K562 (cell line): ENCODE measurements around the gene TTC38. TPM values are rescaled to one million over a fixed set of nuclear protein-coding genes. Genes with fewer than 3 reads are reported as not detected.

ENCODE experiments used
- ATAC-seq: fragments of 200-7000 bp; cut with Tn5 transposase; 3 replicates; pipeline ENCODE4 v1.9.1; 2020; ENCODE audit warnings: moderate library complexity
- BruUV-seq: library from RNA; stranded (reverse); fragments of 400-500 nt; replicated peaks from 2 replicates; lab custom pipeline; 2021; lab: Mats Ljungman, UMichigan
- CTCF ChIA-PET: fragments of 300-600 bp; formaldehyde crosslinking; extraction: SDS; loops from one replicate; lab custom pipeline; 2021; ENCODE audit warnings: low intra/inter-chr PET ratio; lab: Yijun Ruan, JAX
- POLR2A ChIA-PET: fragments of 300-600, 350-650 bp; sonication (Branson Sonifier 250); formaldehyde crosslinking; extraction: SDS; loops from one replicate; lab custom pipeline; 2021; ENCODE audit warnings: antibody characterized with exemption, inconsistent platforms; lab: Yijun Ruan, JAX
- DNase-seq, 4 experiments: peaks; one replicate each; pipeline versions ENCODE4 v3.0.0 to v3.0.0-alpha.2; 2011 to 2018; ENCODE audit warnings: low spot score in 3 of 4, mixed read lengths in 3 of 4; ENCODE audit errors: extremely low read depth in 1 of 4
- FAIRE-seq: peaks from 2 replicates; lab custom pipeline; 2011; peaks lifted over from hg19 to GRCh38; lab: Jason Lieb, UNC
- H2AFZ ChIP-seq: 2 replicates; pipeline ENCODE4 v1.6.0; 2011; ENCODE audit warnings: low read depth, low read length, control low read depth, inconsistent platforms
- H3K27ac ChIP-seq: fragments of 200-600 bp; 3 replicates; pipeline ENCODE4 v1.8.0; 2011; ENCODE audit warnings: low read depth, mild to moderate bottlenecking, control low read depth, inconsistent platforms, low read length, moderate library complexity, mixed read lengths; ENCODE audit errors: extremely low read depth
- H3K27me3 ChIP-seq, 2 experiments: fragments of 300-600 bp in 1 of 2; 2 replicates in 1 of 2; 3 replicates in 1 of 2; pipeline versions ENCODE4 v1.6.0 to v1.8.0; 2011; ENCODE audit warnings: inconsistent platforms in 2 of 2, low read length in 2 of 2, mild to moderate bottlenecking in 1 of 2, mixed read lengths in 1 of 2, moderate library complexity in 1 of 2; ENCODE audit not compliant: control insufficient read depth in 2 of 2, insufficient read depth in 2 of 2
- H3K36me3 ChIP-seq: fragments of 300-600 bp; 3 replicates; pipeline ENCODE4 v1.8.0; 2011; ENCODE audit warnings: mild to moderate bottlenecking, low read length, inconsistent platforms; ENCODE audit not compliant: control insufficient read depth, insufficient read depth
- H3K4me1 ChIP-seq, 2 experiments: fragments of 200-600 bp in 1 of 2; replicated peaks in 1 of 2; 2 replicates in 1 of 2; 3 replicates in 1 of 2; pipeline versions ENCODE4 v1.5.1 to v1.8.0; 2011; ENCODE audit warnings: inconsistent platforms in 2 of 2, low read length in 2 of 2, mild to moderate bottlenecking in 1 of 2, mixed read lengths in 1 of 2, moderate library complexity in 1 of 2; ENCODE audit not compliant: control insufficient read depth in 2 of 2, insufficient read depth in 2 of 2
- H3K4me2 ChIP-seq: 2 replicates; pipeline ENCODE4 v1.6.1; 2011; ENCODE audit warnings: low read length, control low read depth, inconsistent platforms, mixed read lengths; ENCODE audit not compliant: insufficient read depth
- H3K4me3 ChIP-seq: fragments of 200-600 bp; sonication (generic), shearing (Covaris generic); 2 replicates; pipeline ENCODE4 v1.5.1; 2016; ENCODE audit warnings: control low read depth, inconsistent platforms
- H3K79me2 ChIP-seq: fragments of 200-600 bp; 3 replicates; pipeline ENCODE4 v1.8.0; 2011; ENCODE audit warnings: low read length, inconsistent platforms; ENCODE audit not compliant: control insufficient read depth, insufficient read depth
- H3K9ac ChIP-seq, 2 experiments: 2 replicates each; pipeline versions ENCODE4 v1.6.0 to v1.6.1; 2011; ENCODE audit warnings: low read depth in 2 of 2, low read length in 2 of 2, control low read depth in 1 of 2, inconsistent platforms in 1 of 2, mild to moderate bottlenecking in 1 of 2, mixed read lengths in 1 of 2; ENCODE audit not compliant: insufficient read depth in 1 of 2
- H3K9me1 ChIP-seq: one replicate; pipeline ENCODE4 v1.6.0; 2011; ENCODE audit warnings: inconsistent platforms, mild to moderate bottlenecking, low read length, moderate library complexity; ENCODE audit not compliant: control insufficient read depth, insufficient read depth
- H3K9me3 ChIP-seq: replicated peaks from 2 replicates; pipeline ENCODE4 v1.5.1; 2011; ENCODE audit warnings: low read depth, low read length, inconsistent platforms; ENCODE audit not compliant: control insufficient read depth, insufficient read depth
- H4K20me1 ChIP-seq: replicated peaks from 2 replicates; pipeline ENCODE4 v1.6.1; 2011; ENCODE audit warnings: low read length, inconsistent platforms, mixed read lengths; ENCODE audit not compliant: control insufficient read depth, insufficient read depth
- ARNT ChIP-seq, 2 experiments: fragments of 450-650 bp; IDR thresholded peaks; 2 replicates each; pipeline ENCODE4 v1.6.1; 2016; ENCODE audit warnings: mild to moderate bottlenecking in 1 of 2
- ATF3 ChIP-seq, 2 experiments: fragments of 450-650 bp in 1 of 2; sonication (generic) in 1 of 2; formaldehyde crosslinking in 1 of 2; IDR thresholded peaks in 1 of 2; conservative IDR thresholded peaks in 1 of 2; 2 replicates each; pipeline versions ENCODE4 v1.6.1 to v1.8.1; 2016 to 2023; ENCODE audit warnings: mild to moderate bottlenecking in 2 of 2, moderate library complexity in 2 of 2, inconsistent platforms in 1 of 2, missing genetic modification reagents in 1 of 2
- CHD4 ChIP-seq: fragments of 200-600 bp; sonication (generic); IDR thresholded peaks from 3 replicates; pipeline ENCODE4 v1.6.1; 2012; ENCODE audit warnings: low read depth, mild to moderate bottlenecking, mixed read lengths, low read length, inconsistent platforms; ENCODE audit not compliant: insufficient read depth, insufficient replicate concordance, poor library complexity, severe bottlenecking
- IRF1 ChIP-seq: sonication (generic); formaldehyde crosslinking; IDR thresholded peaks from 2 replicates; pipeline ENCODE4 v1.8.0; 2022; ENCODE audit warnings: missing genetic modification reagents, mild to moderate bottlenecking, borderline replicate concordance
- PHB ChIP-seq: fragments of 250-450 bp; sonication (Bioruptor Pico); IDR thresholded peaks from 2 replicates; pipeline ENCODE4 v1.5.0; 2021
- POU5F1 ChIP-seq: fragments of 150-350 bp; IDR thresholded peaks from 2 replicates; pipeline ENCODE4 v1.6.1; 2014; ENCODE audit warnings: borderline replicate concordance, low read length, low read depth, mild to moderate bottlenecking; ENCODE audit not compliant: partially characterized antibody
- PTBP1 ChIP-seq: fragments of 200-400 bp; formaldehyde crosslinking; IDR thresholded peaks from 2 replicates; pipeline ENCODE4 v1.6.1; 2017; ENCODE audit warnings: low read depth, low read length
- ZNF518B ChIP-seq: fragments of 250-450 bp; sonication (Bioruptor Pico); IDR thresholded peaks from 2 replicates; pipeline ENCODE4 v1.5.0; 2021; ENCODE audit warnings: mild to moderate bottlenecking, moderate library complexity
- WGBS: fragments of 100-300 bp; shearing (Covaris generic); methylation state at CpG from one replicate; pipeline ENCODE4 v1.1.6; 2016; ENCODE audit warnings: low coverage, mixed read lengths; ENCODE audit not compliant: insufficient coverage; ENCODE audit errors: missing lambda C conversion rate; 5-methylcytosine and 5-hydroxymethylcytosine counted together
- in situ Hi-C: fragments of 300-500 bp; cut with MboI; formaldehyde crosslinking; loops from 4 replicates; pipeline ENCODE4 v1.15.0; 2018; ENCODE audit warnings: inconsistent platforms, mixed read lengths
- intact Hi-C: fragments of 100-400 bp; cut with micrococcal nuclease; formaldehyde crosslinking; loops from 2 replicates; pipeline ENCODE4 v1.14.2; 2022
- polyA plus RNA-seq, 8 experiments: library from polyadenylated mRNA; depleted of rRNA in 4 of 8; stranded (reverse) in 5 of 8; unstranded in 3 of 8; fragments of >200 nt; fragmentation: Nextera tagmentation in 2 of 8; fragmentation: Illumina TruSeq in 1 of 8; extraction: Ambion mirVana in 2 of 8; extraction: Trizol in 1 of 8; gene quantifications; 2 replicates each; pipeline versions ENCODE4 v1.2.1 to v1.2.3, GENCODE V29; 2011 to 2014; ENCODE audit warnings: inconsistent platforms in 1 of 8, missing spikeins in 1 of 8
- total RNA-seq, 7 experiments: library from RNA; depleted of rRNA in 6 of 7; stranded (reverse); fragments of >200 nt in 6 of 7; fragmentation: Illumina TruSeq in 2 of 7; extraction: Trizol in 2 of 7; gene quantifications; 2 replicates each; pipeline versions ENCODE4 v1.2.1 to v1.2.3, GENCODE V29; 2011 to 2021; ENCODE audit warnings: low replicate concordance in 1 of 7
- TF ChIP-seq, protein P1 (sequence below): fragments of 250-450 bp; sonication (Bioruptor Pico); IDR thresholded peaks from 2 replicates; pipeline ENCODE4 v1.4.0; 2020; ENCODE audit warnings: mild to moderate bottlenecking, moderate library complexity, borderline replicate concordance
- TF ChIP-seq, protein P2 (sequence below): fragments of 450-650 bp; formaldehyde crosslinking; IDR thresholded peaks from 2 replicates; pipeline ENCODE4 v1.4.0; 2020; ENCODE audit warnings: mild to moderate bottlenecking, moderate library complexity

TTC38 gene
- total and polyA plus RNA-seq, 9 of the 15 experiments (the other 6 are each of a cell fraction or from before 2014, with no cell fraction given): 0.84 to 28.4 (median 18.1) TPM

DNA sequence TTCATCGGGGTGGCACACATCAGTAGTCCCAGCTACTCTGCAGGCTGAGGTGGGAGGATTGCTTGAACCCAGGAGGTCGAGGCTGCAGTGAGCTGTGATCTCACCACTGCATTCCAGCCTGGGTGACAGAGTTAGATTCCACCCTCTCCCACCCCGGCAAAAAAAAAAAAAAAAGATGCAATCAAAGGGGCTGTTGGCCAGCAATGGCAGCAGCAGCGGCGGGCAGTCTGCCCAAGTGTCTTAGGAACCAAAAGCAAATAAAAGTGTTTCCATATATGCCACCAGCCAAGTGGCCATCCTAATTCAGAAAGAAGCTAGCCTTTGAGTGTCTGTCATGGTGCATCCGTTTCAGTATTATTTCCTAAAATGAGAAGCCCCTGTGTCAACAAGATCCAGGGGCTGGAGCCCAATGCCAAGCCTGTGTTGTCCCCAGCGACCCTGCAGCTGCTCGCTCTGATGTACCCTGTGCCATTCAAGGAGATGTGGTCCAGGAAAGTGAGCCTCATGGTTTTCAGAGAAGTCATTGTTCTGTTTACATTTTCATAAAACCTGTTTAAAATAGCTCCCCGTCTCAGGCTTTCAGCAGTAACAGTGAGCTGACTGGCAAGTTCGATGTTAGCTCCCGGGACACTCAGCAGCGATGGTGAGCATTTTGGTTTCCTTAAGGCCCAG lies 30.2 kb upstream of the TTC38 start:
- WGBS: 77% methylated on average over 12 of the region's 12 CpGs
- Histone ChIP-seq H3K27ac (no peak overlapping the region), H3K9me3 (no peaks in the 10 kb centered on the region), H3K9me1 (no peaks in the 10 kb centered on the region), H4K20me1 (no peaks in the 10 kb centered on the region), H3K9ac (no peak overlapping the region), H3K36me3 (no peaks in the 10 kb centered on the region), H3K27me3 (no peaks in the 10 kb centered on the region), H2AFZ (no peak overlapping the region), H3K4me3 (no peak overlapping the region), H3K4me2 (no peak overlapping the region), H3K4me1 (peaks cover 40 to 41% of the 10 kb centered on the region in 2 experiments; a peak in 4 of 5 replicates), H3K79me2 (no peaks in the 10 kb centered on the region)
- ATAC-seq: no peak
- no TSS peak for BruUV-seq
- no peak for FAIRE-seq
- in situ Hi-C loops: no loop called here
- intact Hi-C loops: no loop called here
- POLR2A ChIA-PET: interaction anchor here (1.2 kb wide), 1 partner anchor 13 kb away, joined by 3 read pairs; the partner anchor contains the start of gene CDPF1
- CTCF ChIA-PET: no interaction called here
- no peak for DNase-seq
- TF ChIP-seq CHD4 (no peak), PHB (CRISPR knock-in tag) (no peak), IRF1 (CRISPR knock-in tag) (no peak), PTBP1 (no peak), ARNT (IDR thresholded peaks at IDR 0.05) (no peak), ATF3 (IDR thresholded peaks at IDR 0.05) (no peak), ATF3 (CRISPR knock-in tag; conservative IDR thresholded peaks at IDR 0.05) (no peak), ZNF518B (no peak), POU5F1 (no peak)
- TF ChIP-seq, protein P1, sequence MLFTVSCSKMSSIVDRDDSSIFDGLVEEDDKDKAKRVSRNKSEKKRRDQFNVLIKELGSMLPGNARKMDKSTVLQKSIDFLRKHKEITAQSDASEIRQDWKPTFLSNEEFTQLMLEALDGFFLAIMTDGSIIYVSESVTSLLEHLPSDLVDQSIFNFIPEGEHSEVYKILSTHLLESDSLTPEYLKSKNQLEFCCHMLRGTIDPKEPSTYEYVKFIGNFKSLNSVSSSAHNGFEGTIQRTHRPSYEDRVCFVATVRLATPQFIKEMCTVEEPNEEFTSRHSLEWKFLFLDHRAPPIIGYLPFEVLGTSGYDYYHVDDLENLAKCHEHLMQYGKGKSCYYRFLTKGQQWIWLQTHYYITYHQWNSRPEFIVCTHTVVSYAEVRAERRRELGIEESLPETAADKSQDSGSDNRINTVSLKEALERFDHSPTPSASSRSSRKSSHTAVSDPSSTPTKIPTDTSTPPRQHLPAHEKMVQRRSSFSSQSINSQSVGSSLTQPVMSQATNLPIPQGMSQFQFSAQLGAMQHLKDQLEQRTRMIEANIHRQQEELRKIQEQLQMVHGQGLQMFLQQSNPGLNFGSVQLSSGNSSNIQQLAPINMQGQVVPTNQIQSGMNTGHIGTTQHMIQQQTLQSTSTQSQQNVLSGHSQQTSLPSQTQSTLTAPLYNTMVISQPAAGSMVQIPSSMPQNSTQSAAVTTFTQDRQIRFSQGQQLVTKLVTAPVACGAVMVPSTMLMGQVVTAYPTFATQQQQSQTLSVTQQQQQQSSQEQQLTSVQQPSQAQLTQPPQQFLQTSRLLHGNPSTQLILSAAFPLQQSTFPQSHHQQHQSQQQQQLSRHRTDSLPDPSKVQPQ (CRISPR knock-in tag): no peak
- TF ChIP-seq, protein P2, sequence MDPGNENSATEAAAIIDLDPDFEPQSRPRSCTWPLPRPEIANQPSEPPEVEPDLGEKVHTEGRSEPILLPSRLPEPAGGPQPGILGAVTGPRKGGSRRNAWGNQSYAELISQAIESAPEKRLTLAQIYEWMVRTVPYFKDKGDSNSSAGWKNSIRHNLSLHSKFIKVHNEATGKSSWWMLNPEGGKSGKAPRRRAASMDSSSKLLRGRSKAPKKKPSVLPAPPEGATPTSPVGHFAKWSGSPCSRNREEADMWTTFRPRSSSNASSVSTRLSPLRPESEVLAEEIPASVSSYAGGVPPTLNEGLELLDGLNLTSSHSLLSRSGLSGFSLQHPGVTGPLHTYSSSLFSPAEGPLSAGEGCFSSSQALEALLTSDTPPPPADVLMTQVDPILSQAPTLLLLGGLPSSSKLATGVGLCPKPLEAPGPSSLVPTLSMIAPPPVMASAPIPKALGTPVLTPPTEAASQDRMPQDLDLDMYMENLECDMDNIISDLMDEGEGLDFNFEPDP (CRISPR knock-in tag): no peak
